ENCODE measurements around the gene NOXO1. TPM values are rescaled to one million over a fixed set of nuclear protein-coding genes. Genes with fewer than 3 reads are reported as not detected.

NOXO1 gene
- polyA plus RNA-seq, 3 donors: 0.09 TPM; not detected in 2

- no peak for TF ChIP-seq CTCF (IDR thresholded peaks at IDR 0.05)
- Histone ChIP-seq H3K27me3 (ENCODE audit: control insufficient read depth in 2 of 2, insufficient read depth in 2 of 2, low read length in 2 of 2) (no peaks in the 10 kb centered on the region), H3K9ac (ENCODE audit: insufficient read depth, low read length, poor library complexity, severe bottlenecking) (peak overlapping the region; percentile 52), H3K36me3 (replicated peaks in 1 of 2; ENCODE audit: control insufficient read depth in 1 of 2, insufficient read depth in 2 of 2, low read length in 2 of 2) (peaks cover 36 to 48% of the 10 kb centered on the region in 2 donors), H4K20me1 (ENCODE audit: insufficient read depth, low read length) (peaks cover 38% of the 10 kb centered on the region), H3K27ac (ENCODE audit: low read depth in 1 of 2, low read length in 2 of 2) (peak overlapping the region; percentile 83 to 86), H3K4me1 (ENCODE audit: control insufficient read depth in 1 of 2, insufficient read depth in 2 of 2, low read length in 2 of 2) (peaks cover 65 to 77% of the 10 kb centered on the region in 2 donors), H2AFZ (ENCODE audit: insufficient read depth, low read depth, low read length, poor library complexity, severe bottlenecking) (no peak overlapping the region), H3K4me2 (replicated peaks; ENCODE audit: extremely low read depth, low read length, poor library complexity, severe bottlenecking) (peak overlapping the region; percentile 59), H3K9me3 (replicated peaks in 1 of 2; ENCODE audit: control insufficient read depth in 1 of 2, insufficient read depth in 1 of 2, low read length in 2 of 2) (no peaks in the 10 kb centered on the region), H3K4me3 (replicated peaks in 1 of 3; ENCODE audit: low read depth in 2 of 3, low read length in 3 of 3) (peak overlapping the region in 1 of 3 experiments; percentile 62), H3K79me2 (ENCODE audit: insufficient read depth, low read length) (peaks cover 66% of the 10 kb centered on the region)
- 69% methylated on average over 12 of the region's 17 CpGs for WGBS (ENCODE audit: insufficient coverage)
- Mint-ChIP-seq H3K36me3 (peaks cover 36 to 59% of the 10 kb centered on the region in 2 donors), H3K27ac (peak overlapping the region; percentile 92 to 98 (median 96)), H3K9me3 (no peaks in the 10 kb centered on the region), H3K4me3 (peak overlapping the region; percentile 61 to 85), H3K27me3 (ENCODE audit: low read depth in 3 of 3) (peaks cover 0 to 1% (median 0%) of the 10 kb centered on the region in 3 donors), H3K4me1 (peaks cover 63% of the 10 kb centered on the region)
- intact Hi-C loops (cut with micrococcal nuclease): loop anchor here in 1 of 2 donors (10.0 kb wide), 1 partner anchor 164 kb away; the partner anchor contains the start of genes EME2, MRPS34 and NME3
- DNase-seq: no peak
Observed at GRCh38 chr16:1938910-1939309, 42.4 kb downstream of the NOXO1 start.

- no peaks in the 10 kb centered on the region for H3K9me3 ChIP-seq (replicated peaks in 1 of 2; ENCODE audit: control insufficient read depth in 1 of 2, insufficient read depth in 1 of 2, low read length in 2 of 2)
- peak overlapping the region; percentile 92 to 98 (median 96) for H3K27ac Mint-ChIP-seq
- 29% methylated on average over 8 of the region's 10 CpGs for WGBS (ENCODE audit: insufficient coverage)
Observed at GRCh38 chr16:1938316-1938715, 43.0 kb downstream of the NOXO1 start.

More at GRCh38 chr16:1938316-1938715, 43.0 kb downstream of the NOXO1 start:
- TF ChIP-seq CTCF (IDR thresholded peaks at IDR 0.05): no peak
- peaks cover 36 to 59% of the 10 kb centered on the region in 2 donors for H3K36me3 Mint-ChIP-seq
- peak; percentile 80 to 90 (median 90) for DNase-seq
- Histone ChIP-seq H3K79me2 (ENCODE audit: insufficient read depth, low read length) (peaks cover 66% of the 10 kb centered on the region), H3K36me3 (replicated peaks in 1 of 2; ENCODE audit: control insufficient read depth in 1 of 2, insufficient read depth in 2 of 2, low read length in 2 of 2) (peaks cover 36 to 48% of the 10 kb centered on the region in 2 donors), H2AFZ (ENCODE audit: insufficient read depth, low read depth, low read length, poor library complexity, severe bottlenecking) (peak overlapping the region; percentile 48), H3K4me2 (replicated peaks; ENCODE audit: extremely low read depth, low read length, poor library complexity, severe bottlenecking) (peak overlapping the region; percentile 59), H3K4me1 (ENCODE audit: control insufficient read depth in 1 of 2, insufficient read depth in 2 of 2, low read length in 2 of 2) (peaks cover 60 to 71% of the 10 kb centered on the region in 2 donors), H4K20me1 (ENCODE audit: insufficient read depth, low read length) (peaks cover 38% of the 10 kb centered on the region), H3K27me3 (ENCODE audit: control insufficient read depth in 2 of 2, insufficient read depth in 2 of 2, low read length in 2 of 2) (no peaks in the 10 kb centered on the region), H3K27ac (ENCODE audit: low read depth in 1 of 2, low read length in 2 of 2) (peak overlapping the region; percentile 83 to 86), H3K9ac (ENCODE audit: insufficient read depth, low read length, poor library complexity, severe bottlenecking) (peak overlapping the region; percentile 52), H3K4me3 (replicated peaks in 1 of 3; ENCODE audit: low read depth in 2 of 3, low read length in 3 of 3) (peak overlapping the region in 2 of 3 experiments; percentile 1 to 62)
- no peaks in the 10 kb centered on the region for H3K9me3 Mint-ChIP-seq
- peaks cover 0 to 1% (median 0%) of the 10 kb centered on the region in 3 donors for H3K27me3 Mint-ChIP-seq (ENCODE audit: low read depth in 3 of 3)
- intact Hi-C loops (cut with micrococcal nuclease): loop anchor here in 1 of 2 donors (10.0 kb wide), 1 partner anchor 164 kb away; the partner anchor contains the start of genes EME2, MRPS34 and NME3
- H3K4me1 Mint-ChIP-seq: peaks cover 62% of the 10 kb centered on the region
- H3K4me3 Mint-ChIP-seq: peak overlapping the region; percentile 61 to 85
